ENCODE results near the gene PHETA1. TPM values are rescaled to one million over a fixed set of nuclear protein-coding genes. Genes with fewer than 3 reads are reported as not detected.

The PHETA1 gene
- total and polyA plus RNA-seq, 2 donors (not counting 3 experiments of a cell fraction or from before 2014, with no cell fraction given), result 10.6 to 20.0 TPM

DNA sequence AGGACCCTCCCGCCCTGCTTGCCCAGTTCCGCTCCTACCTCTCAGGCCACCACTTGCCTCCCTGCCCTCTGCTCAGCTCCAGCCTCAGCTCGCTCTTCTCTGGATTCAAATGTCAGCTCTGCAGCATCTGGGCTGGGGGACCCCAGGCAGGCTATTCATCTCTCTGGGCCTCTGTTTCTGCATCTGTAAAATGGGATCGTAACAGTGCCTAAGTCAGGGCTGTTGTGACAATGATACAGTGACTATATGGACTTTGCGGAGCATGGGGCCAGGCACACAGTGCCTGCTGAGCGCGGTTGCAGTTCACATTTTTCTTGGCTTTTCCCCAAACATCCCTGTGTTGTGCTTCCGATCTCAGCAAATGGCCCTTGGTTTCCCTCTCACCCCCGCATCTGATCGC is 2.8 kb downstream of the PHETA1 start:
- FAIRE-seq, result no peak
- no peaks in the 10 kb centered on the region for H3K9me3 ChIP-seq (replicated peaks; ENCODE audit: control insufficient read depth, insufficient read depth, low read length)
- intact Hi-C loops (cut with micrococcal nuclease) (no loop called here), dilution Hi-C loops (cut with MboI; ENCODE audit: extremely low pct_ligation_motif_present, low sequenced_read_pairs) (no loop called here)
- H3K4me1 ChIP-seq (ENCODE audit: control insufficient read depth, extremely low read depth, insufficient read depth, low read length), result peaks cover 28% of the 10 kb centered on the region
- H3K4me2 ChIP-seq (ENCODE audit: insufficient read depth, low read length), result no peak overlapping the region
- H3K9me1 ChIP-seq (replicated peaks; ENCODE audit: control insufficient read depth, extremely low read depth, insufficient read depth, low read length), result no peaks in the 10 kb centered on the region
- H2AFZ ChIP-seq (ENCODE audit: low read depth, low read length), result no peak overlapping the region
- no peak overlapping the region for H3K9ac ChIP-seq (replicated peaks; ENCODE audit: extremely low read depth, insufficient read depth, low read length)
- BruUV-seq (replicated peaks), result no TSS peak
- no peaks in the 10 kb centered on the region for H4K20me1 ChIP-seq (replicated peaks; ENCODE audit: control insufficient read depth, extremely low read depth, insufficient read depth, low read length)
- DNase-seq (ENCODE audit: low read depth, low spot score), result no peak
- H3K4me3 ChIP-seq (replicated peaks in 1 of 3; ENCODE audit: insufficient read depth in 1 of 3, low read depth in 1 of 3, low read length in 3 of 3), result no peak overlapping the region
- H3K36me3 ChIP-seq (ENCODE audit: control insufficient read depth in 2 of 2, extremely low read depth in 1 of 2, insufficient read depth in 2 of 2, low read length in 2 of 2), result peaks cover 2 to 13% of the 10 kb centered on the region in 2 experiments
- POLR2A ChIA-PET, result no interaction called here
- H3K27me3 ChIP-seq (ENCODE audit: control insufficient read depth in 2 of 2, insufficient read depth in 2 of 2, low read length in 2 of 2), result no peaks in the 10 kb centered on the region
- TF ChIP-seq, protein P1, sequence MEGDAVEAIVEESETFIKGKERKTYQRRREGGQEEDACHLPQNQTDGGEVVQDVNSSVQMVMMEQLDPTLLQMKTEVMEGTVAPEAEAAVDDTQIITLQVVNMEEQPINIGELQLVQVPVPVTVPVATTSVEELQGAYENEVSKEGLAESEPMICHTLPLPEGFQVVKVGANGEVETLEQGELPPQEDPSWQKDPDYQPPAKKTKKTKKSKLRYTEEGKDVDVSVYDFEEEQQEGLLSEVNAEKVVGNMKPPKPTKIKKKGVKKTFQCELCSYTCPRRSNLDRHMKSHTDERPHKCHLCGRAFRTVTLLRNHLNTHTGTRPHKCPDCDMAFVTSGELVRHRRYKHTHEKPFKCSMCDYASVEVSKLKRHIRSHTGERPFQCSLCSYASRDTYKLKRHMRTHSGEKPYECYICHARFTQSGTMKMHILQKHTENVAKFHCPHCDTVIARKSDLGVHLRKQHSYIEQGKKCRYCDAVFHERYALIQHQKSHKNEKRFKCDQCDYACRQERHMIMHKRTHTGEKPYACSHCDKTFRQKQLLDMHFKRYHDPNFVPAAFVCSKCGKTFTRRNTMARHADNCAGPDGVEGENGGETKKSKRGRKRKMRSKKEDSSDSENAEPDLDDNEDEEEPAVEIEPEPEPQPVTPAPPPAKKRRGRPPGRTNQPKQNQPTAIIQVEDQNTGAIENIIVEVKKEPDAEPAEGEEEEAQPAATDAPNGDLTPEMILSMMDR (IDR thresholded peaks at IDR 0.05; ENCODE audit: extremely low read depth in 1 of 2, insufficient read depth in 1 of 2, low read depth in 1 of 2, low read length in 2 of 2), result no peak
- TF ChIP-seq MAX (IDR thresholded peaks at IDR 0.05; ENCODE audit: insufficient read depth, insufficient read length) (no peak), GATA2 (IDR thresholded peaks at IDR 0.05; ENCODE audit: insufficient read depth, insufficient read length, low read depth, low read length) (no peak), POLR2A (IDR thresholded peaks at IDR 0.05; ENCODE audit: low read depth, low read length) (no peak), JUN (IDR thresholded peaks at IDR 0.05; ENCODE audit: borderline replicate concordance, insufficient read depth, insufficient read length, low read depth) (no peak), MYC (IDR thresholded peaks at IDR 0.05; ENCODE audit: low read depth, low read length) (no peak), FOS (IDR thresholded peaks at IDR 0.05; ENCODE audit: borderline replicate concordance, insufficient read depth, low read length) (no peak), POLR2AphosphoS5 (IDR thresholded peaks at IDR 0.05; ENCODE audit: insufficient read depth, low read depth, low read length) (no peak), EZH2 (IDR thresholded peaks at IDR 0.05; ENCODE audit: borderline replicate concordance, low read depth, low read length, severe bottlenecking) (no peak)
- H3K79me2 ChIP-seq (ENCODE audit: control insufficient read depth, insufficient read depth, low read length), result peaks cover 11% of the 10 kb centered on the region
- H3K27ac ChIP-seq (ENCODE audit: insufficient read depth, low read depth, low read length), result no peak overlapping the region
- CTCF ChIA-PET, result interaction anchor here (0.7 kb wide), 1 partner anchor 86 kb away, joined by 3 read pairs; no protein-coding TSS in a partner anchor

All from endothelial cell of umbilical vein (primary cell).